ENCODE results near the gene CHD9NB. TPM values are rescaled to one million over a fixed set of nuclear protein-coding genes. Genes with fewer than 3 reads are reported as not detected.

Gene CHD9NB
- total and polyA plus RNA-seq, 2 of the 4 experiments (the other 2 are of a cell fraction) = 0.94 to 1.1 TPM

- intact Hi-C loops (cut with micrococcal nuclease) = no loop called here
- DNase-seq = no peak
- peaks cover 3% of the 10 kb centered on the region for H3K4me1 ChIP-seq (ENCODE audit: control insufficient read depth, insufficient read depth, low read length)
- no peaks in the 10 kb centered on the region; the same call in 1 of the 2 replicates for H3K36me3 ChIP-seq (ENCODE audit: control insufficient read depth, insufficient read depth, low read length)
- in situ Hi-C loops (cut with MboI; ENCODE audit: low sequenced_read_pairs) = loop anchor here (5.0 to 25.0 kb wide), 3 partner anchors 66 to 1174 kb away; partner anchors contain the start of gene RBL2
- no peak overlapping the region for H3K9ac ChIP-seq (ENCODE audit: low read depth, low read length)
- H3K27ac ChIP-seq (ENCODE audit: insufficient read depth, low read length) = no peak overlapping the region
- no peak overlapping the region for H4K91ac ChIP-seq (ENCODE audit: insufficient read depth, low read depth, low read length)
- no peak overlapping the region for H3K18ac ChIP-seq (ENCODE audit: low read depth, low read length)
- no peak overlapping the region for H3K23ac ChIP-seq (ENCODE audit: low read depth, low read length)
- no peak overlapping the region for H2AK5ac ChIP-seq (ENCODE audit: low read depth, low read length)
- no peak overlapping the region for H2BK15ac ChIP-seq (ENCODE audit: low read depth, low read length)
- no peak overlapping the region for H3K4me3 ChIP-seq (ENCODE audit: insufficient read depth, low read depth, low read length)
- no peak overlapping the region for H4K5ac ChIP-seq (ENCODE audit: low read depth, low read length)
- no peaks in the 10 kb centered on the region for H3K27me3 ChIP-seq (ENCODE audit: control insufficient read depth, insufficient read depth, low read length)
- no peak overlapping the region for H2BK5ac ChIP-seq (ENCODE audit: low read depth, low read length, poor library complexity, severe bottlenecking)
- H3K4ac ChIP-seq (ENCODE audit: low read depth, low read length) = no peak overlapping the region
- H3K56ac ChIP-seq (ENCODE audit: extremely low read depth, insufficient read depth, low read length) = no peak overlapping the region
- no peak overlapping the region for H2BK20ac ChIP-seq (ENCODE audit: low read depth, low read length)
- no TSS peak for BruUV-seq (replicated peaks)
- H4K8ac ChIP-seq (ENCODE audit: low read depth in 2 of 2, low read length in 2 of 2) = no peak overlapping the region
- dilution Hi-C loops (cut with HindIII; ENCODE audit: low sequenced_read_pairs, unreplicated experiment) = no loop called here
- H4K20me1 ChIP-seq (ENCODE audit: insufficient read depth, low read length) = peaks cover 3% of the 10 kb centered on the region; the same call in 1 of the 2 replicates
- H3K4me2 ChIP-seq (ENCODE audit: low read depth, low read length) = no peak overlapping the region
- no peak overlapping the region for H2AFZ ChIP-seq (replicated peaks; ENCODE audit: low read length, poor library complexity)
- ChIA-PET POLR2A (ENCODE audit: unreplicated experiment) (no interaction called here), CTCF (no interaction called here)
- TF ChIP-seq RFX5 (IDR thresholded peaks at IDR 0.05; ENCODE audit: low read depth, low read length) = no peak
- no peak for TF ChIP-seq MXI1 (IDR thresholded peaks at IDR 0.05; ENCODE audit: borderline replicate concordance, low read depth, low read length)
- no peak for TF ChIP-seq MAFK (IDR thresholded peaks at IDR 0.05; ENCODE audit: low read depth, low read length)
- TF ChIP-seq CEBPB (IDR thresholded peaks at IDR 0.05; ENCODE audit: low read depth, low read length) = no peak
- TF ChIP-seq CTCF (conservative IDR thresholded peaks at IDR 0.05; ENCODE audit: low read depth, low read length) = no peak
- ATAC-seq (ENCODE audit: low read depth) = no peak
- no peak overlapping the region for H3K14ac ChIP-seq (replicated peaks; ENCODE audit: low read depth, low read length)
- H3K9me3 ChIP-seq (ENCODE audit: control insufficient read depth, insufficient read depth, low read length) = no peaks in the 10 kb centered on the region
- 67% methylated on average over 1 of the region's 3 CpGs; no CpG with 5 or more reads in 1 of the 2 experiments for WGBS, 2 experiments (ENCODE audit: extremely low coverage in 2 of 2, insufficient read length in 1 of 2)
- peaks cover 31 to 71% of the 10 kb centered on the region in 2 experiments for H3K79me1 ChIP-seq (ENCODE audit: low read depth in 1 of 2, low read length in 2 of 2)
- H3K9me1 ChIP-seq (ENCODE audit: insufficient read depth, low read length) = peaks cover 6% of the 10 kb centered on the region; the same call in 1 of the 2 replicates
- no peak overlapping the region for H2BK120ac ChIP-seq (ENCODE audit: low read depth, low read length)
- H2AK9ac ChIP-seq (replicated peaks; ENCODE audit: low read depth, low read length, poor library complexity) = no peak overlapping the region
These were observed 9.0 kb upstream of the CHD9NB start for GRCh38 chr16:53061701-53062159.

All from IMR-90 (cell line).